H1 (cell line): ENCODE results near the gene TK1. TPM values are rescaled to one million over a fixed set of nuclear protein-coding genes. Genes with fewer than 3 reads are reported as not detected.

ENCODE experiments used
- CTCF ChIA-PET: fragments of 300-600 bp; sonication (Branson Sonifier 250); formaldehyde crosslinking; loops from one replicate; lab custom pipeline; 2021; ENCODE audit not compliant: partially characterized antibody; lab: Charles Lee
- POLR2A ChIA-PET: fragments of 300-600 bp; sonication (Branson Sonifier 250); formaldehyde crosslinking; loops from one replicate; lab custom pipeline; 2021; ENCODE audit warnings: inconsistent platforms; ENCODE audit not compliant: partially characterized antibody; lab: Charles Lee
- DNase-seq, 2 experiments: peaks; one replicate each; pipeline versions ENCODE4 v3.0.0 to v3.0.0-alpha.2; 2010 to 2022; ENCODE audit warnings: low spot score in 2 of 2, low read depth in 1 of 2, mixed read lengths in 1 of 2
- FAIRE-seq: peaks from 2 replicates; lab custom pipeline; 2011; peaks lifted over from hg19 to GRCh38; lab: Jason Lieb, UNC
- H2AFZ ChIP-seq: 2 replicates; pipeline ENCODE4 v1.8.1; 2012; ENCODE audit warnings: low read length, inconsistent platforms
- H2AK5ac ChIP-seq: 2 replicates; pipeline ENCODE4 v1.6.1; 2013; ENCODE audit warnings: low read depth, low read length
- H2BK120ac ChIP-seq: replicated peaks from 2 replicates; pipeline ENCODE3; 2013; ENCODE audit warnings: low read depth, low read length, inconsistent platforms
- H2BK12ac ChIP-seq: 2 replicates; pipeline ENCODE4 v1.6.1; 2013; ENCODE audit warnings: low read depth, low read length
- H2BK15ac ChIP-seq: 2 replicates; pipeline ENCODE4 v1.6.1; 2013; ENCODE audit warnings: low read length
- H2BK20ac ChIP-seq: 2 replicates; pipeline ENCODE4 v1.6.1; 2013; ENCODE audit warnings: low read length
- H2BK5ac ChIP-seq: 2 replicates; pipeline ENCODE4 v1.6.1; 2013; ENCODE audit warnings: low read depth, low read length
- H3K14ac ChIP-seq: 2 replicates; pipeline ENCODE4 v1.6.1; 2013; ENCODE audit warnings: inconsistent platforms; ENCODE audit not compliant: insufficient read length
- H3K18ac ChIP-seq: 2 replicates; pipeline ENCODE4 v1.6.1; 2013; ENCODE audit warnings: low read length; ENCODE audit errors: extremely low read depth
- H3K23ac ChIP-seq: 2 replicates; pipeline ENCODE4 v1.6.1; 2013; ENCODE audit warnings: inconsistent platforms; ENCODE audit not compliant: insufficient read length
- H3K23me2 ChIP-seq: 2 replicates; pipeline ENCODE4 v1.6.1; 2013; ENCODE audit warnings: low read depth, low read length
- H3K27ac ChIP-seq: 2 replicates; pipeline ENCODE4 v1.6.1; 2011; ENCODE audit warnings: low read depth, low read length, inconsistent platforms
- H3K27me3 ChIP-seq, 4 experiments: replicated peaks in 1 of 4; 1 replicate in 1 of 4; 2 replicates in 3 of 4; pipeline versions ENCODE4 v1.6.1 to v1.8.1; 2011 to 2013; ENCODE audit warnings: low read length in 3 of 4, mild to moderate bottlenecking in 3 of 4, inconsistent platforms in 2 of 4, mixed read lengths in 2 of 4, moderate library complexity in 1 of 4; ENCODE audit not compliant: control insufficient read depth in 3 of 4, insufficient read depth in 3 of 4; ENCODE audit errors: extremely low read depth in 1 of 4
- H3K36me3 ChIP-seq, 4 experiments: 2 replicates each; pipeline versions ENCODE4 v1.6.1 to v1.8.1; 2011 to 2013; ENCODE audit warnings: mild to moderate bottlenecking in 4 of 4, low read length in 3 of 4, moderate library complexity in 2 of 4, control low read depth in 1 of 4, inconsistent platforms in 1 of 4; ENCODE audit not compliant: insufficient read depth in 4 of 4, control insufficient read depth in 2 of 4
- H3K4ac ChIP-seq: replicated peaks from 2 replicates; pipeline ENCODE3; 2013; ENCODE audit warnings: low read length, low read depth, mixed read lengths, inconsistent platforms; ENCODE audit not compliant: insufficient read length
- H3K4me1 ChIP-seq, 4 experiments: replicated peaks in 1 of 4; 1 replicate in 1 of 4; 2 replicates in 3 of 4; pipeline versions ENCODE4 v1.6.1 to v1.8.1; 2011 to 2013; ENCODE audit warnings: low read length in 3 of 4, inconsistent platforms in 2 of 4, mixed read lengths in 1 of 4; ENCODE audit not compliant: insufficient read depth in 4 of 4, control insufficient read depth in 3 of 4
- H3K4me2 ChIP-seq, 2 experiments: 2 replicates each; pipeline versions ENCODE4 v1.6.1 to v1.8.1; 2011 to 2013; ENCODE audit warnings: low read depth in 2 of 2, low read length in 2 of 2, control low read depth in 1 of 2, inconsistent platforms in 1 of 2, mild to moderate bottlenecking in 1 of 2; ENCODE audit not compliant: insufficient read depth in 1 of 2
- H3K4me3 ChIP-seq, 4 experiments: fragments of 200-600, 300-600 bp in 1 of 4; sonication (generic), shearing (Covaris generic), sonication (Bioruptor Twin) in 1 of 4; 2 replicates each; pipeline versions ENCODE4 v1.5.1 to v1.8.1; 2011 to 2016; ENCODE audit warnings: low read length in 4 of 4, low read depth in 3 of 4, control low read depth in 2 of 4, inconsistent platforms in 2 of 4, mild to moderate bottlenecking in 2 of 4, mixed read lengths in 1 of 4, moderate library complexity in 1 of 4; ENCODE audit not compliant: insufficient read depth in 2 of 4; ENCODE audit errors: extremely low read depth in 1 of 4
- H3K56ac ChIP-seq: replicated peaks from 2 replicates; pipeline ENCODE3; 2013; ENCODE audit warnings: low read depth, mild to moderate bottlenecking, mixed read lengths, low read length, inconsistent platforms; ENCODE audit not compliant: insufficient read length
- H3K79me1 ChIP-seq: 2 replicates; pipeline ENCODE4 v1.6.1; 2013; ENCODE audit warnings: low read depth, low read length, control low read depth
- H3K79me2 ChIP-seq, 2 experiments: 2 replicates each; pipeline versions ENCODE4 v1.6.1 to v1.8.1; 2012 to 2013; ENCODE audit warnings: low read length in 2 of 2, mild to moderate bottlenecking in 2 of 2, inconsistent platforms in 1 of 2; ENCODE audit not compliant: insufficient read depth in 2 of 2, control insufficient read depth in 1 of 2
- H3K9ac ChIP-seq, 4 experiments: replicated peaks in 1 of 4; 1 replicate in 1 of 4; 2 replicates in 3 of 4; pipeline versions ENCODE4 v1.6.1 to v1.8.1; 2011 to 2013; ENCODE audit warnings: low read depth in 3 of 4, low read length in 3 of 4, control low read depth in 2 of 4, mild to moderate bottlenecking in 2 of 4, moderate library complexity in 2 of 4, inconsistent platforms in 1 of 4; ENCODE audit errors: extremely low read depth in 1 of 4
- H3K9me3 ChIP-seq, 2 experiments: 2 replicates each; pipeline versions ENCODE4 v1.6.1 to v1.8.1; 2012 to 2013; ENCODE audit warnings: mild to moderate bottlenecking in 2 of 2, moderate library complexity in 2 of 2, control low read depth in 1 of 2, inconsistent platforms in 1 of 2, low read depth in 1 of 2, low read length in 1 of 2, mixed read lengths in 1 of 2; ENCODE audit not compliant: insufficient read depth in 2 of 2
- H4K20me1 ChIP-seq, 2 experiments: replicated peaks in 1 of 2; 2 replicates each; pipeline versions ENCODE3 to v1.8.1; 2011 to 2013; ENCODE audit warnings: inconsistent platforms in 2 of 2, low read length in 2 of 2, mild to moderate bottlenecking in 1 of 2; ENCODE audit not compliant: insufficient read depth in 2 of 2, control insufficient read depth in 1 of 2
- H4K5ac ChIP-seq: 2 replicates; pipeline ENCODE4 v1.6.1; 2013; ENCODE audit warnings: low read length, low read depth, mixed read lengths, inconsistent platforms; ENCODE audit not compliant: insufficient read length
- H4K8ac ChIP-seq: 2 replicates; pipeline ENCODE4 v1.8.0; 2013; ENCODE audit warnings: mild to moderate bottlenecking, moderate library complexity, low read length, inconsistent platforms; ENCODE audit not compliant: insufficient read depth; ENCODE audit errors: extremely low read depth
- H4K91ac ChIP-seq: replicated peaks from 2 replicates; pipeline ENCODE3; 2013; ENCODE audit warnings: low read length, mixed read lengths, inconsistent platforms; ENCODE audit not compliant: insufficient read length
- CBX8 ChIP-seq: fragments of 300-800, 300-1000 bp; sonication (generic); IDR thresholded peaks from 2 replicates; pipeline ENCODE4 v1.7.1; 2016; ENCODE audit warnings: low read depth, low read length, borderline replicate concordance
- KDM1A ChIP-seq: fragments of 200-600, 300-600 bp; sonication (generic); IDR thresholded peaks from 2 replicates; pipeline ENCODE4 v1.7.1; 2016; ENCODE audit warnings: mild to moderate bottlenecking, low read length, borderline replicate concordance
- POU5F1 ChIP-seq: IDR thresholded peaks from 2 replicates; pipeline ENCODE4 v1.6.1; 2011; ENCODE audit warnings: low read depth, mild to moderate bottlenecking, low read length, moderate library complexity
- SIRT6 ChIP-seq: IDR thresholded peaks from one replicate; pipeline ENCODE4 v1.7.1; 2012; ENCODE audit warnings: low read length, inconsistent platforms
- SP1 ChIP-seq: IDR thresholded peaks from 2 replicates; pipeline ENCODE4 v1.6.1; 2011; ENCODE audit warnings: low read depth, low read length
- TCF12 ChIP-seq: IDR thresholded peaks from 2 replicates; pipeline ENCODE4 v1.6.1; 2011; ENCODE audit warnings: low read depth, mild to moderate bottlenecking, low read length
- WGBS, 2 experiments: shearing (Covaris generic) in 1 of 2; methylation state at CpG; one replicate each; pipeline versions ENCODE4 v1.1.6 to v1.1.7; 2013 to 2015; ENCODE audit warnings: low lambda C conversion rate in 2 of 2, mixed read lengths in 2 of 2, inconsistent platforms in 1 of 2, low coverage in 1 of 2, missing lambda C conversion rate in 1 of 2; ENCODE audit not compliant: insufficient replicate concordance in 2 of 2, insufficient coverage in 1 of 2, insufficient read length in 1 of 2; ENCODE audit errors: extremely low coverage in 1 of 2, missing lambda C conversion rate in 1 of 2; 5-methylcytosine and 5-hydroxymethylcytosine counted together
- polyA plus RNA-seq, 7 experiments: library from polyadenylated mRNA; depleted of rRNA in 3 of 7; stranded (reverse) in 5 of 7; unstranded in 2 of 7; fragments of >200 nt in 5 of 7; fragments of 200-250 nt in 2 of 7; gene quantifications; 1 replicate in 5 of 7; 2 replicates in 1 of 7; 4 replicates in 1 of 7; pipeline versions ENCODE4 v1.2.1 to v1.2.3, GENCODE V29; 2011 to 2013; ENCODE audit warnings: missing spikeins in 2 of 7, mixed read lengths in 2 of 7
- total RNA-seq: library from RNA; stranded (reverse); fragmentation: NEBNext Ultra II Directional; extraction: Animal tissue kit (Norgen Biotek cat#: 25700); gene quantifications from 2 replicates; pipeline ENCODE4 v1.2.1, GENCODE V29; 2021
- TF ChIP-seq, protein P1 (sequence below), 3 experiments: IDR thresholded peaks; 1 replicate in 2 of 3; 2 replicates in 1 of 3; pipeline versions ENCODE4 v1.5.1 to v1.6.1; 2011; ENCODE audit warnings: low read length in 3 of 3, mild to moderate bottlenecking in 3 of 3, inconsistent platforms in 2 of 3, low read depth in 1 of 3, moderate library complexity in 1 of 3; ENCODE audit not compliant: insufficient read depth in 1 of 3; ENCODE audit errors: control extremely low read depth in 1 of 3
- TF ChIP-seq, protein P2 (sequence below): IDR thresholded peaks from 2 replicates; pipeline ENCODE4 v1.6.1; 2012; ENCODE audit warnings: inconsistent platforms

TK1 gene
- total and polyA plus RNA-seq, 2 of the 8 experiments (the other 6 are each of a cell fraction or from before 2014, with no cell fraction given): 66.9 to 147 TPM

DNA sequence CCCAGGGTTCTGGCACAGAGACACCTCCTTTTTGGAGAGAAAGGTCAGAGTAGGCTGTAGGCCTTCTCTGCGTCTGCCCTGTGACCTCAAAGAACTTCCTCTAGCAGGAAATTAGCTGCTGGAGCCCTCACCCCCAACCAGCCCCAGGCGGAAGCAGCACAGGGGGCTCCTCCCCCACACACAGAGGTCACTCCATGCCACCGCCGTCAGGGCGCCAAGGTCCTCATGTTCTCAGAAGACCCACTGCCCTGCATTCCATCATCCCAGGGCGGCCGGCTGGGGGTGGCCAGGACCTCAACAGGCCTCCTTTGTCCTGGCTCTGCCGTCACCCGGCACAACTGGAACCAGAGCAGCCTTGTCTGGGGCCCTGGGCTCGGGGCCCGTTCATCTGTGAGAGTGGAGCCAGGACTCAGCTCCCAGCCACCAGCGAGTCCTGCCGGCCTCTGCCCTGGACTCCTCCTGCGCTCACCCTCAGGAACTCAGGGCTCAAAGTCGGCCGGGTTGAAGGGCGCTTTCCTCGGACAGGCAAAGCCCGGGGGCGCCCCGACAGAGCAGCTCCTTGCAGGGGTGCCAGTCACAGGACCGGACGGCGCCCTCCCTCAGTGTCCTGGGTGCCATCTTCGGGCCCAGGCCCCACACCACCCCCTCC is 59.5 kb downstream of the TK1 start:
- no peaks in the 10 kb centered on the region for H3K9me3 ChIP-seq
- no peak overlapping the region; the same call in 1 of the 2 replicates for H3K27ac ChIP-seq
- H3K23ac ChIP-seq: no peak overlapping the region
- peak overlapping the region; percentile 56; the same call in 1 of the 2 replicates for H2AK5ac ChIP-seq
- peaks cover 3% of the 10 kb centered on the region for H3K79me1 ChIP-seq
- H4K91ac ChIP-seq: peak overlapping the region; percentile 92
- H4K20me1 ChIP-seq: peaks cover 2 to 14% of the 10 kb centered on the region in 2 experiments
- ChIA-PET CTCF (interaction anchor here (0.6 to 11.4 kb wide), 16 partner anchors 9 to 1230 kb away, joined by 3 to 122 read pairs (median 4); partner anchors contain the start of genes AFMID and TK1), POLR2A (interaction anchor here (0.7 to 2.8 kb wide), 14 partner anchors 11 to 169 kb away, joined by 3 to 16 read pairs (median 6); partner anchors contain the start of genes AFMID, TK1 and TNRC6C)
- no peak overlapping the region for H2BK15ac ChIP-seq
- H3K4me1 ChIP-seq: peaks cover 0 to 27% (median 17%) of the 10 kb centered on the region in 4 experiments; a peak in 6 of 7 replicates
- H2BK5ac ChIP-seq: peak overlapping the region; percentile 55; the same call in 1 of the 2 replicates
- DNase-seq (no peak), FAIRE-seq (no peak)
- H3K14ac ChIP-seq: no peak overlapping the region
- H3K4me3 ChIP-seq: peak overlapping the region; percentile 62 to 94 (median 70)
- H3K23me2 ChIP-seq: peaks cover 14% of the 10 kb centered on the region
- peak overlapping the region; percentile 50; the same call in 1 of the 2 replicates for H2BK12ac ChIP-seq
- no peak overlapping the region for H2BK120ac ChIP-seq
- peak overlapping the region; percentile 56 to 90 for H3K4me2 ChIP-seq
- H4K5ac ChIP-seq: peak overlapping the region; percentile 39
- H3K9ac ChIP-seq: peak overlapping the region in 2 of 4 experiments; percentile 45 to 55; a peak in 4 of 7 replicates
- H2BK20ac ChIP-seq: no peak overlapping the region
- H3K4ac ChIP-seq: peak overlapping the region; percentile 95
- H3K36me3 ChIP-seq: peaks cover 2 to 24% (median 12%) of the 10 kb centered on the region in 4 experiments; a peak in 5 of 8 replicates
- H3K56ac ChIP-seq: peak overlapping the region; percentile 59
- H3K18ac ChIP-seq: peak overlapping the region; percentile 48
- H3K27me3 ChIP-seq: peaks cover 0 to 9% (median 7%) of the 10 kb centered on the region in 4 experiments; a peak in 5 of 7 replicates
- H3K79me2 ChIP-seq: no peaks in the 10 kb centered on the region
- 0 out of 2 replicates have a peak overlapping the region, but pooled peaks have one; percentile 4 for H4K8ac ChIP-seq
- H2AFZ ChIP-seq: no peak overlapping the region
- 30% methylated on average over 19 of the region's 25 CpGs; no CpG with 5 or more reads in 1 of the 2 experiments for WGBS, 2 experiments
- TF ChIP-seq KDM1A: no peak
- no peak for TF ChIP-seq SP1
- TF ChIP-seq SIRT6: no peak
- TF ChIP-seq, protein P1, sequence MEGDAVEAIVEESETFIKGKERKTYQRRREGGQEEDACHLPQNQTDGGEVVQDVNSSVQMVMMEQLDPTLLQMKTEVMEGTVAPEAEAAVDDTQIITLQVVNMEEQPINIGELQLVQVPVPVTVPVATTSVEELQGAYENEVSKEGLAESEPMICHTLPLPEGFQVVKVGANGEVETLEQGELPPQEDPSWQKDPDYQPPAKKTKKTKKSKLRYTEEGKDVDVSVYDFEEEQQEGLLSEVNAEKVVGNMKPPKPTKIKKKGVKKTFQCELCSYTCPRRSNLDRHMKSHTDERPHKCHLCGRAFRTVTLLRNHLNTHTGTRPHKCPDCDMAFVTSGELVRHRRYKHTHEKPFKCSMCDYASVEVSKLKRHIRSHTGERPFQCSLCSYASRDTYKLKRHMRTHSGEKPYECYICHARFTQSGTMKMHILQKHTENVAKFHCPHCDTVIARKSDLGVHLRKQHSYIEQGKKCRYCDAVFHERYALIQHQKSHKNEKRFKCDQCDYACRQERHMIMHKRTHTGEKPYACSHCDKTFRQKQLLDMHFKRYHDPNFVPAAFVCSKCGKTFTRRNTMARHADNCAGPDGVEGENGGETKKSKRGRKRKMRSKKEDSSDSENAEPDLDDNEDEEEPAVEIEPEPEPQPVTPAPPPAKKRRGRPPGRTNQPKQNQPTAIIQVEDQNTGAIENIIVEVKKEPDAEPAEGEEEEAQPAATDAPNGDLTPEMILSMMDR (IDR thresholded peaks at IDR 0.05; ENCODE audit: control extremely low read depth in 1 of 3, insufficient read depth in 1 of 3, low read depth in 1 of 3, low read length in 3 of 3): no peak
- no peak for TF ChIP-seq TCF12
- TF ChIP-seq POU5F1: no peak
- TF ChIP-seq CBX8: no peak
- TF ChIP-seq, protein P2, sequence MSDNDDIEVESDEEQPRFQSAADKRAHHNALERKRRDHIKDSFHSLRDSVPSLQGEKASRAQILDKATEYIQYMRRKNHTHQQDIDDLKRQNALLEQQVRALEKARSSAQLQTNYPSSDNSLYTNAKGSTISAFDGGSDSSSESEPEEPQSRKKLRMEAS: no peak
